ENCODE results near the gene CPTP. TPM values are rescaled to one million over a fixed set of nuclear protein-coding genes. Genes with fewer than 3 reads are reported as not detected.

CPTP gene
- total and polyA plus RNA-seq, 2 donors (not counting 1 experiment from before 2014, with no cell fraction given) = 17.1 to 18.8 TPM

DNA sequence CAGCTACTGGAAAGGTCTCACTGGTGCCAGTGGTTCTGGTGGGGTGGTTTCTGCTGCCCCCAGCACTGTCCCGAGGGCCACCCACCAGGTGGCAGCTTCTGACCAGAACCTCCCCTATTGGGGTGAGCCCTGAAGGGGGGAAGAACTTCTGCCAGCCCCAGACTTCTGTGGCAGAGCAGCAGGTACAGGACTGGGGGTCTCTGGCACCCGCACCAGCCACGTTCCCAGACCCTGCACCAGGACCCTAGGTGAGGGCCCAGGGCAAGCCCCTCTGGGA, 14.6 kb upstream of the CPTP start:
- H3K27ac Mint-ChIP-seq = no peak overlapping the region
- no peak overlapping the region for H3K9ac ChIP-seq (ENCODE audit: low read length)
- peaks cover 28 to 32% of the 10 kb centered on the region in 2 donors for H3K4me1 ChIP-seq (ENCODE audit: control insufficient read depth in 2 of 2, insufficient read depth in 2 of 2, low read length in 2 of 2)
- no peak for DNase-seq
- TF ChIP-seq, protein P1, sequence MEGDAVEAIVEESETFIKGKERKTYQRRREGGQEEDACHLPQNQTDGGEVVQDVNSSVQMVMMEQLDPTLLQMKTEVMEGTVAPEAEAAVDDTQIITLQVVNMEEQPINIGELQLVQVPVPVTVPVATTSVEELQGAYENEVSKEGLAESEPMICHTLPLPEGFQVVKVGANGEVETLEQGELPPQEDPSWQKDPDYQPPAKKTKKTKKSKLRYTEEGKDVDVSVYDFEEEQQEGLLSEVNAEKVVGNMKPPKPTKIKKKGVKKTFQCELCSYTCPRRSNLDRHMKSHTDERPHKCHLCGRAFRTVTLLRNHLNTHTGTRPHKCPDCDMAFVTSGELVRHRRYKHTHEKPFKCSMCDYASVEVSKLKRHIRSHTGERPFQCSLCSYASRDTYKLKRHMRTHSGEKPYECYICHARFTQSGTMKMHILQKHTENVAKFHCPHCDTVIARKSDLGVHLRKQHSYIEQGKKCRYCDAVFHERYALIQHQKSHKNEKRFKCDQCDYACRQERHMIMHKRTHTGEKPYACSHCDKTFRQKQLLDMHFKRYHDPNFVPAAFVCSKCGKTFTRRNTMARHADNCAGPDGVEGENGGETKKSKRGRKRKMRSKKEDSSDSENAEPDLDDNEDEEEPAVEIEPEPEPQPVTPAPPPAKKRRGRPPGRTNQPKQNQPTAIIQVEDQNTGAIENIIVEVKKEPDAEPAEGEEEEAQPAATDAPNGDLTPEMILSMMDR (IDR thresholded peaks at IDR 0.05) = no peak
- no peak for TF ChIP-seq EZH2 (IDR thresholded peaks at IDR 0.05; ENCODE audit: borderline replicate concordance, insufficient read depth, low read depth, low read length, poor library complexity, severe bottlenecking)
- H3K9me3 Mint-ChIP-seq (ENCODE audit: insufficient read depth) = no peaks in the 10 kb centered on the region
- 87% methylated on average over 3 of the region's 3 CpGs for WGBS (ENCODE audit: insufficient coverage)
- peaks cover 27% of the 10 kb centered on the region for H3K79me2 ChIP-seq (ENCODE audit: control insufficient read depth, insufficient read depth, low read length)
- ATAC-seq (ENCODE audit: low read depth) = no peak
- H3K27me3 Mint-ChIP-seq = no peaks in the 10 kb centered on the region
- no peaks in the 10 kb centered on the region for H3K27me3 ChIP-seq (replicated peaks in 1 of 4; ENCODE audit: control extremely low read depth in 1 of 4, control insufficient read depth in 3 of 4, insufficient read depth in 4 of 4, low read length in 3 of 4)
- POLR2A ChIA-PET = no interaction called here
- no peak overlapping the region for H3K4me3 ChIP-seq (ENCODE audit: control extremely low read depth in 1 of 5, extremely low read depth in 1 of 5, insufficient read depth in 1 of 5, low read depth in 2 of 5, low read length in 4 of 5)
- H3K4me2 ChIP-seq (replicated peaks; ENCODE audit: low read depth, low read length, poor library complexity, severe bottlenecking) = peak overlapping the region; percentile 99
- H3K9me3 ChIP-seq (ENCODE audit: control extremely low read depth in 1 of 3, control insufficient read depth in 2 of 3, insufficient read depth in 1 of 3, low read length in 2 of 3) = no peaks in the 10 kb centered on the region
- H3K36me3 ChIP-seq (replicated peaks in 1 of 2; ENCODE audit: control extremely low read depth in 1 of 2, control insufficient read depth in 1 of 2, extremely low read depth in 1 of 2, insufficient read depth in 2 of 2, low read length in 1 of 2) = peaks cover 0 to 37% of the 10 kb centered on the region in 2 experiments
- CTCF ChIA-PET = interaction anchor here (0.7 to 1.1 kb wide), 3 partner anchors 11 to 195 kb away, joined by 3 read pairs; no protein-coding TSS in a partner anchor
- H3K27ac ChIP-seq (ENCODE audit: low read length in 2 of 2) = no peak overlapping the region
- H3K4me3 Mint-ChIP-seq = peak overlapping the region; percentile 74
- peaks cover 26% of the 10 kb centered on the region for H3K4me1 Mint-ChIP-seq
- peaks cover 28% of the 10 kb centered on the region for H4K20me1 ChIP-seq (ENCODE audit: control insufficient read depth, insufficient read depth, low read length, poor library complexity, severe bottlenecking)
- intact Hi-C loops (cut with micrococcal nuclease) = no loop called here
- no peak overlapping the region for H2AFZ ChIP-seq (ENCODE audit: insufficient read depth, low read depth, low read length, poor library complexity, severe bottlenecking)

DNA sequence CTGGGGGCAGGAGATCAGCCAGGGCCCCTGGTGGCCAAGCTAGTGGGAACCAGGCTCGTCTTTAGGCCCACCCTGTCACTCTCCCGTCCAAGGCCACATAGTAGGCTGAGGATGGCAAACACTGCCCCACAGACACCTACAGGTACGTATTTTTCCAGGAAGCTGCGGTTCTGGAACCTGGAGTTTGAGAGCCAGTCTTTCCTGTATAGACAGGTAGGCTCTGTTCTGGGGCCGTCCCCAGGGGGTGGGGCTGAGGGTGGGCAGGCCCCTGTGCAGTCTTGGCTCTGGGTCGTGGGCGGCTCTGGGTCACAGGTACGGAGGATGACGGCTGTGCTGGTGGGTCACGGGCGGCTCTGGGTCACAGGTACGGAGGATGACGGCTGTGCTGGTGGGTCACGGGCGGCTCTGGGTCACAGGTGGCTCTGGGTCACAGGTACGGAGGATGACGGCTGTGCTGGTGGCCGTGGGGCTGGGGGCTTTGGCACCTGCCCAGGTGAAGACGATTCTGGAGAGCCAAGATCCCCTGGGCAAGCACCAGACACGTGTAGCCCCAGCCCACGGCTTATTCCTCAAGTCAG, 14.0 kb upstream of the CPTP start:
- intact Hi-C loops (cut with micrococcal nuclease) = no loop called here
- no peak overlapping the region for H3K4me2 ChIP-seq (replicated peaks; ENCODE audit: low read depth, low read length, poor library complexity, severe bottlenecking)
- CTCF ChIA-PET = no interaction called here
- Mint-ChIP-seq H3K9me3 (ENCODE audit: insufficient read depth) (no peaks in the 10 kb centered on the region), H3K27ac (no peak overlapping the region), H3K27me3 (no peaks in the 10 kb centered on the region), H3K4me3 (peak overlapping the region; percentile 49), H3K4me1 (peaks cover 20% of the 10 kb centered on the region)
- peaks cover 23% of the 10 kb centered on the region for H3K79me2 ChIP-seq (ENCODE audit: control insufficient read depth, insufficient read depth, low read length)
- peaks cover 0 to 39% of the 10 kb centered on the region in 2 experiments for H3K36me3 ChIP-seq (replicated peaks in 1 of 2; ENCODE audit: control extremely low read depth in 1 of 2, control insufficient read depth in 1 of 2, extremely low read depth in 1 of 2, insufficient read depth in 2 of 2, low read length in 1 of 2)
- 92% methylated on average over 21 of the region's 21 CpGs for WGBS (ENCODE audit: insufficient coverage)
- no peaks in the 10 kb centered on the region for H3K9me3 ChIP-seq (ENCODE audit: control extremely low read depth in 1 of 3, control insufficient read depth in 2 of 3, insufficient read depth in 1 of 3, low read length in 2 of 3)
- TF ChIP-seq EZH2 (IDR thresholded peaks at IDR 0.05; ENCODE audit: borderline replicate concordance, insufficient read depth, low read depth, low read length, poor library complexity, severe bottlenecking) = no peak
- TF ChIP-seq, protein P1 (IDR thresholded peaks at IDR 0.05) = no peak
- no peaks in the 10 kb centered on the region for H3K27me3 ChIP-seq (replicated peaks in 1 of 4; ENCODE audit: control extremely low read depth in 1 of 4, control insufficient read depth in 3 of 4, insufficient read depth in 4 of 4, low read length in 3 of 4)
- no peak overlapping the region for H3K9ac ChIP-seq (ENCODE audit: low read length)
- peaks cover 24% of the 10 kb centered on the region for H4K20me1 ChIP-seq (ENCODE audit: control insufficient read depth, insufficient read depth, low read length, poor library complexity, severe bottlenecking)
- ATAC-seq (ENCODE audit: low read depth) (no peak), DNase-seq (no peak)
- H3K4me1 ChIP-seq (ENCODE audit: control insufficient read depth in 2 of 2, insufficient read depth in 2 of 2, low read length in 2 of 2) = peaks cover 23 to 27% of the 10 kb centered on the region in 2 donors
- H2AFZ ChIP-seq (ENCODE audit: insufficient read depth, low read depth, low read length, poor library complexity, severe bottlenecking) = no peak overlapping the region
- no peak overlapping the region for H3K4me3 ChIP-seq (ENCODE audit: control extremely low read depth in 1 of 5, extremely low read depth in 1 of 5, insufficient read depth in 1 of 5, low read depth in 2 of 5, low read length in 4 of 5)
- POLR2A ChIA-PET = no interaction called here
- H3K27ac ChIP-seq (ENCODE audit: low read length in 2 of 2) = no peak overlapping the region
